Measurements from ENCODE around the gene TEX54. TPM values are rescaled to one million over a fixed set of nuclear protein-coding genes. Genes with fewer than 3 reads are reported as not detected.
A peak's percentile ranks its signal among the peaks of the same experiment; 100 is the strongest.

TEX54 gene
- total and polyA plus RNA-seq, 2 of the 13 experiments (the other 11 are each of a cell fraction or from before 2014, with no cell fraction given): not detected

DNA sequence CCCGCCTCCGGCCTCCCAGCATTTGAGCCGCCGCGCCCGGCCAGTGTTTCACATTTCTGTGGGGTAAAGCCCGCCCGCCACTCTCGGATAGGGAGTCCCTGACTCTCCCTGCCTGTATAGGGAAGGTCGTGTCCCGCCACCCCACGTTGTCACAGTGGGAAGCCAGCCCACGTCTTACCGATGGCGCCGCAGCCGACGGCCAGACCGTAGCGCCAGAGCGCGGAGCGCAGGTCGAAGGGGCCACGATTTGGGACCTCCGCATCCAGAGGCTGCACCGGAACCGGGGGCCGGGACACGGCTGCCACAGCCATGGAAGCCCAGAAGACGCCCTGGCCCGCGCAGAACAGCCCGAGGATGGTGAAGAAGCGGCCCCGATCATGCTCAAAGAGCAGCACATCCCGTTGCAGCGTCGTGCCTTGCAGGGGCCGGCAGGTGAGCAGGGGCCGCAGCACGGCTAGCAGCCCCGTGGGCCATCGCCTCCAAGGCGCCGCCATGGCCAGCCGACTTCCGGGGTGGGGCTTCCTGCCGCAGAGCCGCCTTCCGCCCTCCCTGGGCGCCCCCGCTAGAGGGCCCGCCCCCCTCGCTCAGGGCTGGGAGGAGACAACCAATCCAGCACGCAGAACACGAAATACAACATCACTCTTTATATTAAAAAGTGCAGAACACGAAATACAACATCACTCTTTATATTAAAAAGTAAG is 41.0 kb downstream of the TEX54 start, which contains the start of gene TMEM223 (continued):
- TF ChIP-seq, protein P1, sequence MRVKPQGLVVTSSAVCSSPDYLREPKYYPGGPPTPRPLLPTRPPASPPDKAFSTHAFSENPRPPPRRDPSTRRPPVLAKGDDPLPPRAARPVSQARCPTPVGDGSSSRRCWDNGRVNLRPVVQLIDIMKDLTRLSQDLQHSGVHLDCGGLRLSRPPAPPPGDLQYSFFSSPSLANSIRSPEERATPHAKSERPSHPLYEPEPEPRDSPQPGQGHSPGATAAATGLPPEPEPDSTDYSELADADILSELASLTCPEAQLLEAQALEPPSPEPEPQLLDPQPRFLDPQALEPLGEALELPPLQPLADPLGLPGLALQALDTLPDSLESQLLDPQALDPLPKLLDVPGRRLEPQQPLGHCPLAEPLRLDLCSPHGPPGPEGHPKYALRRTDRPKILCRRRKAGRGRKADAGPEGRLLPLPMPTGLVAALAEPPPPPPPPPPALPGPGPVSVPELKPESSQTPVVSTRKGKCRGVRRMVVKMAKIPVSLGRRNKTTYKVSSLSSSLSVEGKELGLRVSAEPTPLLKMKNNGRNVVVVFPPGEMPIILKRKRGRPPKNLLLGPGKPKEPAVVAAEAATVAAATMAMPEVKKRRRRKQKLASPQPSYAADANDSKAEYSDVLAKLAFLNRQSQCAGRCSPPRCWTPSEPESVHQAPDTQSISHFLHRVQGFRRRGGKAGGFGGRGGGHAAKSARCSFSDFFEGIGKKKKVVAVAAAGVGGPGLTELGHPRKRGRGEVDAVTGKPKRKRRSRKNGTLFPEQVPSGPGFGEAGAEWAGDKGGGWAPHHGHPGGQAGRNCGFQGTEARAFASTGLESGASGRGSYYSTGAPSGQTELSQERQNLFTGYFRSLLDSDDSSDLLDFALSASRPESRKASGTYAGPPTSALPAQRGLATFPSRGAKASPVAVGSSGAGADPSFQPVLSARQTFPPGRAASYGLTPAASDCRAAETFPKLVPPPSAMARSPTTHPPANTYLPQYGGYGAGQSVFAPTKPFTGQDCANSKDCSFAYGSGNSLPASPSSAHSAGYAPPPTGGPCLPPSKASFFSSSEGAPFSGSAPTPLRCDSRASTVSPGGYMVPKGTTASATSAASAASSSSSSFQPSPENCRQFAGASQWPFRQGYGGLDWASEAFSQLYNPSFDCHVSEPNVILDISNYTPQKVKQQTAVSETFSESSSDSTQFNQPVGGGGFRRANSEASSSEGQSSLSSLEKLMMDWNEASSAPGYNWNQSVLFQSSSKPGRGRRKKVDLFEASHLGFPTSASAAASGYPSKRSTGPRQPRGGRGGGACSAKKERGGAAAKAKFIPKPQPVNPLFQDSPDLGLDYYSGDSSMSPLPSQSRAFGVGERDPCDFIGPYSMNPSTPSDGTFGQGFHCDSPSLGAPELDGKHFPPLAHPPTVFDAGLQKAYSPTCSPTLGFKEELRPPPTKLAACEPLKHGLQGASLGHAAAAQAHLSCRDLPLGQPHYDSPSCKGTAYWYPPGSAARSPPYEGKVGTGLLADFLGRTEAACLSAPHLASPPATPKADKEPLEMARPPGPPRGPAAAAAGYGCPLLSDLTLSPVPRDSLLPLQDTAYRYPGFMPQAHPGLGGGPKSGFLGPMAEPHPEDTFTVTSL (CRISPR knock-in tag; IDR thresholded peaks at IDR 0.05; ENCODE audit: borderline replicate concordance): no peak
- TF ChIP-seq ZNF773 (CRISPR knock-in tag; IDR thresholded peaks at IDR 0.05; ENCODE audit: borderline replicate concordance) (no peak), KLF16 (CRISPR knock-in tag; IDR thresholded peaks at IDR 0.05) (peak in 1 of 2 experiments; percentile 86; a peak in 2 of 4 replicates), ZBTB21 (CRISPR knock-in tag; IDR thresholded peaks at IDR 0.05) (no peak), MAF1 (CRISPR knock-in tag; IDR thresholded peaks at IDR 0.05; ENCODE audit: borderline replicate concordance) (no peak), ISX (CRISPR knock-in tag; conservative IDR thresholded peaks at IDR 0.05) (no peak), MYNN (CRISPR knock-in tag; IDR thresholded peaks at IDR 0.05; ENCODE audit: low read depth) (0 out of 2 replicates have a peak, but pooled peaks have one; percentile 56), ZKSCAN1 (IDR thresholded peaks at IDR 0.05; ENCODE audit: low read length) (no peak), MBNL3 (CRISPR knock-in tag; conservative IDR thresholded peaks at IDR 0.05) (no peak), ZNF235 (CRISPR knock-in tag; IDR thresholded peaks at IDR 0.05; ENCODE audit: borderline replicate concordance) (no peak), PCBP2 (optimal IDR thresholded peaks at IDR 0.05; ENCODE audit: low read depth, low read length, poor library complexity, severe bottlenecking) (no peak), AGO2 (optimal IDR thresholded peaks at IDR 0.05; ENCODE audit: low read depth, low read length) (peak; percentile 99), ZNF460 (CRISPR knock-in tag; IDR thresholded peaks at IDR 0.05; ENCODE audit: borderline replicate concordance) (no peak)
- TF ChIP-seq, protein P2, sequence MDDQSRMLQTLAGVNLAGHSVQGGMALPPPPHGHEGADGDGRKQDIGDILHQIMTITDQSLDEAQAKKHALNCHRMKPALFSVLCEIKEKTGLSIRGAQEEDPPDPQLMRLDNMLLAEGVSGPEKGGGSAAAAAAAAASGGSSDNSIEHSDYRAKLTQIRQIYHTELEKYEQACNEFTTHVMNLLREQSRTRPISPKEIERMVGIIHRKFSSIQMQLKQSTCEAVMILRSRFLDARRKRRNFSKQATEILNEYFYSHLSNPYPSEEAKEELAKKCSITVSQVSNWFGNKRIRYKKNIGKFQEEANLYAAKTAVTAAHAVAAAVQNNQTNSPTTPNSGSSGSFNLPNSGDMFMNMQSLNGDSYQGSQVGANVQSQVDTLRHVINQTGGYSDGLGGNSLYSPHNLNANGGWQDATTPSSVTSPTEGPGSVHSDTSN (CRISPR knock-in tag; IDR thresholded peaks at IDR 0.05; ENCODE audit: borderline replicate concordance): no peak
- TF ChIP-seq, protein P3, sequence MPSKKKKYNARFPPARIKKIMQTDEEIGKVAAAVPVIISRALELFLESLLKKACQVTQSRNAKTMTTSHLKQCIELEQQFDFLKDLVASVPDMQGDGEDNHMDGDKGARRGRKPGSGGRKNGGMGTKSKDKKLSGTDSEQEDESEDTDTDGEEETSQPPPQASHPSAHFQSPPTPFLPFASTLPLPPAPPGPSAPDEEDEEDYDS (CRISPR knock-in tag; IDR thresholded peaks at IDR 0.05): peak; percentile 65
- TF ChIP-seq, protein P4, sequence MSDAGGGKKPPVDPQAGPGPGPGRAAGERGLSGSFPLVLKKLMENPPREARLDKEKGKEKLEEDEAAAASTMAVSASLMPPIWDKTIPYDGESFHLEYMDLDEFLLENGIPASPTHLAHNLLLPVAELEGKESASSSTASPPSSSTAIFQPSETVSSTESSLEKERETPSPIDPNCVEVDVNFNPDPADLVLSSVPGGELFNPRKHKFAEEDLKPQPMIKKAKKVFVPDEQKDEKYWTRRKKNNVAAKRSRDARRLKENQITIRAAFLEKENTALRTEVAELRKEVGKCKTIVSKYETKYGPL (CRISPR knock-in tag; IDR thresholded peaks at IDR 0.05): no peak
- TF ChIP-seq, protein P5, sequence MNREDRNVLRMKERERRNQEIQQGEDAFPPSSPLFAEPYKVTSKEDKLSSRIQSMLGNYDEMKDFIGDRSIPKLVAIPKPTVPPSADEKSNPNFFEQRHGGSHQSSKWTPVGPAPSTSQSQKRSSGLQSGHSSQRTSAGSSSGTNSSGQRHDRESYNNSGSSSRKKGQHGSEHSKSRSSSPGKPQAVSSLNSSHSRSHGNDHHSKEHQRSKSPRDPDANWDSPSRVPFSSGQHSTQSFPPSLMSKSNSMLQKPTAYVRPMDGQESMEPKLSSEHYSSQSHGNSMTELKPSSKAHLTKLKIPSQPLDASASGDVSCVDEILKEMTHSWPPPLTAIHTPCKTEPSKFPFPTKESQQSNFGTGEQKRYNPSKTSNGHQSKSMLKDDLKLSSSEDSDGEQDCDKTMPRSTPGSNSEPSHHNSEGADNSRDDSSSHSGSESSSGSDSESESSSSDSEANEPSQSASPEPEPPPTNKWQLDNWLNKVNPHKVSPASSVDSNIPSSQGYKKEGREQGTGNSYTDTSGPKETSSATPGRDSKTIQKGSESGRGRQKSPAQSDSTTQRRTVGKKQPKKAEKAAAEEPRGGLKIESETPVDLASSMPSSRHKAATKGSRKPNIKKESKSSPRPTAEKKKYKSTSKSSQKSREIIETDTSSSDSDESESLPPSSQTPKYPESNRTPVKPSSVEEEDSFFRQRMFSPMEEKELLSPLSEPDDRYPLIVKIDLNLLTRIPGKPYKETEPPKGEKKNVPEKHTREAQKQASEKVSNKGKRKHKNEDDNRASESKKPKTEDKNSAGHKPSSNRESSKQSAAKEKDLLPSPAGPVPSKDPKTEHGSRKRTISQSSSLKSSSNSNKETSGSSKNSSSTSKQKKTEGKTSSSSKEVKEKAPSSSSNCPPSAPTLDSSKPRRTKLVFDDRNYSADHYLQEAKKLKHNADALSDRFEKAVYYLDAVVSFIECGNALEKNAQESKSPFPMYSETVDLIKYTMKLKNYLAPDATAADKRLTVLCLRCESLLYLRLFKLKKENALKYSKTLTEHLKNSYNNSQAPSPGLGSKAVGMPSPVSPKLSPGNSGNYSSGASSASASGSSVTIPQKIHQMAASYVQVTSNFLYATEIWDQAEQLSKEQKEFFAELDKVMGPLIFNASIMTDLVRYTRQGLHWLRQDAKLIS (CRISPR knock-in tag; IDR thresholded peaks at IDR 0.05): 0 out of 2 replicates have a peak, but pooled peaks have one; percentile 75
